Adrenal gland (tissue), 12 donors: ENCODE measurements around the gene TDRD3. TPM values are rescaled to one million over a fixed set of nuclear protein-coding genes. Genes with fewer than 3 reads are reported as not detected.

ENCODE experiments used
- DNase-seq, 7 donors: peaks; one replicate each; pipeline ENCODE4 v3.0.0-alpha.2; 2019 to 2020
- H3K27ac ChIP-seq, 5 donors: fragments of 200-600 bp; sonication (generic) in 4 of 5; 1 replicate in 3 of 5; 2 replicates in 2 of 5; pipeline versions ENCODE4 v1.5.1 to v1.8.0; 2016 to 2020; ENCODE audit warnings: mild to moderate bottlenecking in 1 of 5
- H3K27me3 ChIP-seq: fragments of 200-600 bp; 2 replicates; pipeline ENCODE4 v1.8.0; 2021
- H3K36me3 ChIP-seq, 2 donors: fragments of 200-600 bp; replicated peaks in 1 of 2; 1 replicate in 1 of 2; 2 replicates in 1 of 2; pipeline versions ENCODE4 v1.5.1 to v1.8.0; 2018 to 2022
- H3K4me1 ChIP-seq, 2 donors: fragments of 200-600 bp; replicated peaks in 1 of 2; 1 replicate in 1 of 2; 2 replicates in 1 of 2; pipeline versions ENCODE4 v1.5.1 to v1.8.0; 2018 to 2021
- H3K4me3 ChIP-seq, 4 donors: fragments of 200-600 bp; sonication (generic) in 3 of 4; one replicate each; pipeline ENCODE4 v1.5.1; 2016 to 2018
- H3K9me3 ChIP-seq, 3 donors: fragments of 200-600 bp; sonication (generic) in 1 of 3; replicated peaks in 1 of 3; 1 replicate in 2 of 3; 2 replicates in 1 of 3; pipeline versions ENCODE4 v1.5.1 to v1.8.0; 2016 to 2021
- CTCF ChIP-seq, 6 experiments: fragments of 450-650 bp in 4 of 6; fragments of 200-600 bp in 2 of 6; sonication (generic) in 1 of 6; IDR thresholded peaks; 1 replicate in 5 of 6; 2 replicates in 1 of 6; pipeline versions ENCODE4 v1.5.1 to v1.8.0; 2016 to 2021; ENCODE audit warnings: antibody characterized with exemption in 6 of 6, mild to moderate bottlenecking in 2 of 6, moderate library complexity in 1 of 6
- POLR2A ChIP-seq, 2 donors: fragments of 450-650 bp; IDR thresholded peaks; one replicate each; pipeline ENCODE4 v1.6.1; 2017; ENCODE audit warnings: antibody characterized with exemption in 2 of 2, mild to moderate bottlenecking in 2 of 2, moderate library complexity in 1 of 2
- WGBS, 4 donors: extraction: QIAGEN DNeasy Blood & Tissue Kit in 2 of 4; methylation state at CpG; one replicate each; pipeline versions ENCODE4 v1.1.5 to v1.1.7; 2013 to 2017; 5-methylcytosine and 5-hydroxymethylcytosine counted together
- intact Hi-C, 2 donors: fragments of 100-400 bp; cut with DNase I; formaldehyde crosslinking; loops; one replicate each; pipeline versions ENCODE4 v1.14.1 to v1.15.0; 2022 to 2023
- polyA plus RNA-seq, 3 donors: library from polyadenylated mRNA; stranded (reverse); fragments of 200-250 nt in 2 of 3; fragments of 350-450 nt in 1 of 3; fragmentation: Illumina TruSeq in 1 of 3; extraction: RNeasy Lipid Tissue Mini Kit (QIAGEN cat#74804) in 1 of 3; gene quantifications; one replicate each; pipeline ENCODE4 v1.2.3, GENCODE V29; 2013 to 2014
- total RNA-seq, 9 donors: library from RNA; depleted of rRNA in 4 of 9; stranded (reverse); fragments of >200 nt in 4 of 9; fragments of 120-200 nt in 1 of 9; fragmentation: NEBNext Ultra II Directional in 1 of 9; extraction: Animal tissue kit (Norgen Biotek cat#: 25700) in 1 of 9; gene quantifications; one replicate each; pipeline versions ENCODE4 v1.1.0 to v1.2.4, GENCODE V29; 2013 to 2023
- donor health status: healthy with polysubstance abuse.
- donor health status: Bipolar disorder and iron deficiency.
- donor health status: DM: yes; HTN: yes; CAD: no.
- donor health status: DM: no; HTN: no; CAD: no.
- donor health status: DM: no; HTN: no; CAD: no.
- donor health status: DM: yes; HTN: yes; CAD: no.

TDRD3 gene
- total and polyA plus RNA-seq, 12 donors: 6.6 to 30.5 (median 21.6) TPM

DNA sequence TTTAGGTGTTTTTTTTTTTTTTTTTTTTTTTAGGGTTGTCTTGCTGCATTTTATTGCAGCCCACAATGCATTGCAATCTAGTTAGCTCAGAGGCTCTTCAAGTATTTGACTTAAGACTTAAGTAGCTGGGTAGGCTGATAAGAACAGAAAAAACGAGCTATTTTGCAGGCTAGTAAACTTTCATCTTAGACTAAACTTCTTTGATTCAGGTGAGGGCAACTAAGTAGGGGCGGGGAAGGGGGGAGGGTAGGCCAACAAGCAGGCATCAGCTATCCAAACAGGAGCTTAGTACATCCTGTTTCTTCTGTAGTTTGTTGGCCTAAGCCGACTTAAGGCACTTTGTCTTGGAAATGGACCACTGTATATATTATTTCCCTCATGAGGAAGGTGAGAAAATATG lies 4.9 kb upstream of the TDRD3 start:
- H3K27me3 ChIP-seq: no peaks in the 10 kb centered on the region
- TF ChIP-seq CTCF (IDR thresholded peaks at IDR 0.05): no peak
- no peaks in the 10 kb centered on the region for H3K36me3 ChIP-seq
- H3K4me1 ChIP-seq: peaks cover 0 to 4% of the 10 kb centered on the region in 2 donors
- no peaks in the 10 kb centered on the region for H3K9me3 ChIP-seq
- H3K4me3 ChIP-seq: no peak overlapping the region
- WGBS, 4 donors: 61 to 72% (median 66%) methylated on average over 3 of the region's 3 CpGs
- intact Hi-C loops: no loop called here
- DNase-seq: no peak
- H3K27ac ChIP-seq: no peak overlapping the region

DNA sequence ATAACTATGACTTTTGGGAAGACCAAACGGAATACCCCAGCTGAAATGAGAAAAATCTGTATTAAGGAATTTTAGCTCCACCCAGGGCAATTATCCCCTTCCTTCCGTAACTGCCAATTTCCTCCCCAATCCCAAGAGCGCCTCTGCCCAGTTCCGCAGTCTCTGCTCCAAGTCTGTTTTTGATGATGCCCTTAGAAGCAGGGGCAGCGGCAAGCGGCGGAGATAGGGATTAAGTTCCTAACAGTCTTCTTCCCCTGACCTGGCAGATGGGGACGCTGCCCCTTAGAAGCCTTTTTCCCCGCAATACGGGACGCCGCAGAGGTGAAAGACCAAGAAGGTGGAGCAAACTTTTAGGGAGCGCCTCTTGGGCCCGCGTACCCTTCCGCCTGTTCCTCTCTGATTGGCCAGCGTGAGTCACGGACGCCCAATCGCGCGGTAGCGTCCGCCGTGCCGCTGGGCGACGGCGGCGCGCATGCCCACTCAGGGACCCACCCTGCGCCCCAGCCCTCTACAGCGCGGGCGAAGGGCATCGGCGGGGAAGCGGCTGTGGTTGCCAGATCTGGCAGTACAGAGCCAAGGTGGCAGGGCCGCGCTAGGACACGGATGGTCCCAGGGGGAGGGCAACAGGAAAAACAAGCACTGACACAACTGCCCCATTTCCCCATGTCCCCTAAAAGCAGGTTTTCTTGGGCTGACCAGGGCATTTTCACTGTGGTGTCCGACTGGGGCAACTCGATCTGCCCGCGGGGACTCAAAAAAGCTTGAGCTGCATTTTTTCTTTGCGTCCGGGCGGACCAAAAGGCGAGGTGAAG lies 843 bp upstream of the TDRD3 start:
- H3K4me3 ChIP-seq: peak overlapping the region; percentile 64 to 96 (median 72)
- 0 to 1% (median 0%) methylated on average over 20 to 49 of the region's 49 CpGs for WGBS, 4 donors
- no peaks in the 10 kb centered on the region for H3K27me3 ChIP-seq
- H3K9me3 ChIP-seq: no peaks in the 10 kb centered on the region
- intact Hi-C loops: no loop called here
- H3K4me1 ChIP-seq: peaks cover 8 to 20% of the 10 kb centered on the region in 2 donors
- TF ChIP-seq POLR2A (IDR thresholded peaks at IDR 0.05): peak; percentile 50 to 76
- no peak for TF ChIP-seq CTCF (IDR thresholded peaks at IDR 0.05)
- peak; percentile 90 to 95 (median 93) for DNase-seq
- no peaks in the 10 kb centered on the region for H3K36me3 ChIP-seq
- peak overlapping the region; percentile 83 to 99 (median 95) for H3K27ac ChIP-seq

DNA sequence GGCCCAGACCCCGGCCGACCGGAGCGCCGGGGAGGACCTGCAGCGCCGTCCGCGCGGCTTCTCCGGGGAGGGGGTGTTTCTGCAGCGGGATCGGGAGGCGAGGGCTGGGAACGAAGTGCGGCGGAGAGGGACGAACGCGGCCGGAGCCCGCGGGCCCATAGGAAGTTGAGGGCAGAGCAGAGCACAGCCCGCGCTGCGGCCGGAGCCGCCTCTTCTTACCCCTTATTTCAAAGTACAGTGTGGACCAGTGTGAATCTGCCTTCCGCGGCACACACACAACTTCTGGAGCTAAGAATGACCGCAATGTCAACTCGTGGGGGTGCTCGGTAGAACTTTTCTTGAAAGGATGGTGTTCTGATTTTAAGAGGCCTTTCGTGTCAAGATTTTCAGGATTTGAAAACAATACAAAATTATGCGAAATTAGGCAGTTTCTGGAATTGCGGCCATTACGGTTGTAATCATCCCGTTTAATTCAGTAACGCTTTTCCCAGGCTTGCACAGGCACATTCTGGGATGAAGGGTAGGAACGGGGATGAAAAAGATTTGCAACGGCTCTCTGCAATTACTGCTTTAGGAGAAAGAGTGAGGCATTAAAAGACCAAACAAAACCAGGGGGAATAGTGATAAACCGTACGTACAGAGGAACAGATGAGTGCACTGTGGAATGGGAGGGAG lies 821 bp downstream of the TDRD3 start:
- Histone ChIP-seq H3K4me1 (peaks cover 8 to 20% of the 10 kb centered on the region in 2 donors), H3K4me3 (peak overlapping the region in 3 of 4 donors; percentile 57 to 96 (median 69)), H3K27me3 (no peaks in the 10 kb centered on the region), H3K9me3 (no peaks in the 10 kb centered on the region), H3K36me3 (no peaks in the 10 kb centered on the region), H3K27ac (peak overlapping the region; percentile 40 to 99 (median 95))
- TF ChIP-seq POLR2A (IDR thresholded peaks at IDR 0.05): peak; percentile 53 to 69
- no peak for TF ChIP-seq CTCF (IDR thresholded peaks at IDR 0.05)
- 0 to 1% (median 0%) methylated on average over 20 to 43 of the region's 43 CpGs for WGBS, 4 donors
- DNase-seq: peak; percentile 62 to 81 (median 66)
- intact Hi-C loops: no loop called here

DNA sequence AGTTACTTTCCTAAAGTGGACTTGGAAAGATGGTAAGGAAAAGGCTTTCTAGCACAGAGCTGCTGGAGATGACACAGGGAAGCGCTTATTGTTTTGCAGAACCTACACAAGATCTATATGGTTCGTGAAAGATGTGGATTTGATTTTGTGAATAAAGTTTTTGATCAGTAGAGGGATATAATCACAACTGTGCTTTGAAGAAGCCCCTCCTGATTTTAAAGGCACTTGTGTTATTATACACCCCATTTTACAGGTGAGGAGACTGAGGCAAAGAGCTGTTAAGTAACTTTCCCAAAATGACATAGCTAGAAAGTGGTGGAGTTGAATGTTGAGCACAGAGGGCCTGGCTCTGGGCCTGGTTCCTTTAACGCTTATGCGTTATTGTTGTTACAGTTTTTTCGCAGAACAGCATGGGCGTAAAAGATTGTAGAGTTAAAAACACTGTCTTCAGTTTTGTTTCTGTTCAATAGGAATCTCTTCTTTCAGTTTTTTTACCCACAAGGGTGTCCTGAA lies 1.4 kb downstream of the TDRD3 start:
- peaks cover 8 to 20% of the 10 kb centered on the region in 2 donors for H3K4me1 ChIP-seq
- TF ChIP-seq CTCF (IDR thresholded peaks at IDR 0.05) (no peak), POLR2A (IDR thresholded peaks at IDR 0.05) (no peak)
- peak overlapping the region; percentile 40 to 99 (median 95) for H3K27ac ChIP-seq
- no peaks in the 10 kb centered on the region for H3K9me3 ChIP-seq
- intact Hi-C loops: no loop called here
- H3K27me3 ChIP-seq: no peaks in the 10 kb centered on the region
- DNase-seq: no peak
- WGBS, 4 donors: 31 to 54% (median 45%) methylated on average over 6 of the region's 6 CpGs
- peak overlapping the region in 2 of 4 donors; percentile 57 to 96 for H3K4me3 ChIP-seq
- H3K36me3 ChIP-seq: no peaks in the 10 kb centered on the region
